ENCODE data around the gene PNPLA7. TPM values are rescaled to one million over a fixed set of nuclear protein-coding genes. Genes with fewer than 3 reads are reported as not detected.

PNPLA7 gene
- total and polyA plus RNA-seq, 7 donors, result 1.2 to 22.3 (median 7.7) TPM

- peaks cover 3 to 55% of the 10 kb centered on the region in 2 donors for H3K36me3 ChIP-seq (ENCODE audit: insufficient read depth in 1 of 2, low read depth in 1 of 2)
- peaks cover 22% of the 10 kb centered on the region for H3K4me1 ChIP-seq
- no peak for TF ChIP-seq CTCF (IDR thresholded peaks at IDR 0.05)
- H3K27me3 ChIP-seq (ENCODE audit: insufficient read depth in 3 of 3, low read length in 2 of 3), result no peaks in the 10 kb centered on the region
- WGBS, 3 donors, result 83 to 92% (median 88%) methylated on average over 21 to 22 of the region's 22 CpGs
- DNase-seq, result no peak
- no peaks in the 10 kb centered on the region for H3K9me3 ChIP-seq
- no peak for ATAC-seq
- intact Hi-C loops (cut with DNase I), result no loop called here
- H3K4me3 ChIP-seq, result no peak overlapping the region
- no peak overlapping the region for H3K27ac ChIP-seq
These were observed 31.4 kb upstream of the PNPLA7 start for GRCh38 chr9:137581361-137582285.

GRCh38 chr9:137580954-137581322 lies 30.7 kb upstream of the PNPLA7 start:
- TF ChIP-seq CTCF (IDR thresholded peaks at IDR 0.05), result no peak
- no peaks in the 10 kb centered on the region for H3K27me3 ChIP-seq (ENCODE audit: insufficient read depth in 3 of 3, low read length in 2 of 3)
- H3K4me1 ChIP-seq, result peaks cover 27% of the 10 kb centered on the region
- ATAC-seq, result no peak
- no peak overlapping the region for H3K27ac ChIP-seq
- DNase-seq, result no peak
- intact Hi-C loops (cut with DNase I), result no loop called here
- H3K4me3 ChIP-seq, result no peak overlapping the region
- 89 to 94% (median 92%) methylated on average over 4 of the region's 4 CpGs for WGBS, 3 donors
- H3K36me3 ChIP-seq (ENCODE audit: insufficient read depth in 1 of 2, low read depth in 1 of 2), result peaks cover 3 to 55% of the 10 kb centered on the region in 2 donors
- H3K9me3 ChIP-seq, result no peaks in the 10 kb centered on the region

GRCh38 chr9:137580209-137580953 lies 30.2 kb upstream of the PNPLA7 start:
- Histone ChIP-seq H3K4me3 (no peak overlapping the region), H3K4me1 (peaks cover 33% of the 10 kb centered on the region), H3K27ac (no peak overlapping the region), H3K36me3 (ENCODE audit: insufficient read depth in 1 of 2, low read depth in 1 of 2) (peaks cover 3 to 55% of the 10 kb centered on the region in 2 donors), H3K9me3 (no peaks in the 10 kb centered on the region), H3K27me3 (ENCODE audit: insufficient read depth in 3 of 3, low read length in 2 of 3) (no peaks in the 10 kb centered on the region)
- no peak for DNase-seq
- ATAC-seq, result no peak
- WGBS, 3 donors, result 87 to 91% (median 89%) methylated on average over 22 to 23 of the region's 23 CpGs
- intact Hi-C loops (cut with DNase I), result no loop called here
- no peak for TF ChIP-seq CTCF (IDR thresholded peaks at IDR 0.05)

GRCh38 chr9:137579259-137579604 lies 29.0 kb upstream of the PNPLA7 start:
- Histone ChIP-seq H3K36me3 (ENCODE audit: insufficient read depth in 1 of 2, low read depth in 1 of 2) (peaks cover 3 to 56% of the 10 kb centered on the region in 2 donors), H3K27ac (peak overlapping the region; percentile 82), H3K27me3 (ENCODE audit: insufficient read depth in 3 of 3, low read length in 2 of 3) (no peaks in the 10 kb centered on the region), H3K9me3 (no peaks in the 10 kb centered on the region), H3K4me3 (peak overlapping the region; percentile 86), H3K4me1 (peaks cover 35% of the 10 kb centered on the region)
- intact Hi-C loops (cut with DNase I), result no loop called here
- 22 to 25% (median 24%) methylated on average over 18 to 19 of the region's 19 CpGs for WGBS, 3 donors
- ATAC-seq, result peak in 1 of 4 donors; percentile 52
- peak; percentile 32 to 60 for DNase-seq
- no peak for TF ChIP-seq CTCF (IDR thresholded peaks at IDR 0.05)

Measured in psoas muscle (tissue), 8 donors.